ENCODE measurements around the gene MBD3L2. TPM values are rescaled to one million over a fixed set of nuclear protein-coding genes. Genes with fewer than 3 reads are reported as not detected.
"Not testable (repeated sequence)": the region's sequence is repeated elsewhere in the genome, so short reads cannot be mapped to it uniquely, and the experiment has no call there.

MBD3L2 gene
- not detected for polyA plus RNA-seq (2012; ENCODE audit: missing spikeins)

DNA sequence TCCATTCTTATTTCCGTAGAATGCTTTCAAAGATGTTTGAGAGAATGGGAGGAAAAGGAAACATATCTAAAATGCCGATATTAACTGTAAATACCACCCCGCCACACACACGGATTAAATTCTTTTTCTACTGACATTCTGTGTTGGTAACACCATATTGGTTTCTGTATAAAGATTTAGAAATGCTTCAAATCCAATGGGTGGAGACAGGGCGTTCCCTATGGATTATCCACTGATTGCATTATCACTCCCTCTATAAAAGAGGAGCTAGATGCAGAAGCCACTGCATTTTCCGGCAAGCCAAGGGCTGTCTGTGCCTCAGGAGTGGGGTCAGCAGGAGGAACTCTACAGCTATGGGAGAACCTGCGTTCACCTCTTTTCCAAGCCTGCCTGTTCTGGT lies at the start of gene MBD3L2:
MBD3L2 (plus strand) TSS at position 301 of the 400 bp plus-strand sequence; CDS start at position 354, 53 bp downstream.
- not testable (repeated sequence) for DNase-seq (ENCODE audit: insufficient read length); FAIRE-seq

DNA sequence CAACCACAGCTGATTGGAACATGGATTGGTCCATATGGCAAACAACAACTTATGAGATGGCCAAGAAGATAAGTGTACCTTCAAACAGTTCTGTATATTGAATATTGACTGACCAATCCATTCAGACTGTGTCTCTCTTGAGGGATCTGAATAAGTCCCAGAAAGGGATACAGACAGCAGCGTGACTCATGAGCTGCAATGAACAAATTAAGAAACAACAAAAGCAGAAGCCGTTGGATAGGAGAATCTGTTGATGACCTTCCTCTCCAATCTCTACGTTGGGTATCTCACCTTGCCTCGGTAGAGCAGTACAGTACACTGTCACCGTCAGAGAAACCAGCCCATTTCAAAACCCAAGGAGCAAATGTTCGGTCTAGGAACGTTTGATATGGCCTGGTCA lies 49.2 kb upstream of the MBD3L2 start:
- DNase-seq (ENCODE audit: insufficient read length) (no peak), FAIRE-seq (no peak)
- TF ChIP-seq TAF1 (IDR thresholded peaks at IDR 0.05; ENCODE audit: borderline replicate concordance, low read depth, low read length), result no peak
- no peak for TF ChIP-seq POLR2AphosphoS5 (IDR thresholded peaks at IDR 0.05; ENCODE audit: low read depth, low read length)
- TF ChIP-seq POLR2A (IDR thresholded peaks at IDR 0.05; ENCODE audit: low read depth, low read length), result no peak

DNA sequence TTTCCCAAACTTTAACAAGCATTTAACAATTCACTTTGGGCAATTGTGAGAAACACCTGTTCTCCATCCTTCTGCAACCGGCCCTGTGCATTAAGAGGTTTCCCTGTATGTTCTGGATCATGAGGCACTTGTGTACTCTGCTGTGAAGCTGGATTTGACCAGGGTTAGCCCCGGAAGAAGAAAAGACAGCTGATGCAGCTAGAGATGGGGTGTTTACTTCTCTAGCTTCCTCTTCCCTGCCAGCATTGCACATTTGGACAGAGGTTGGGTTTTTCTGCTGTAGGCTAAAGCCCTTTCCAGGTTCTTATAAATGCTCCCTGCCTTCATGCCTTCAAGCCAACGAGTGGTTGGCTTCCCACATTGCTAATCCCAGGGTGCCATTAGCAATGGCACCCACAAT lies 48.8 kb upstream of the MBD3L2 start:
- FAIRE-seq (no peak), DNase-seq (ENCODE audit: insufficient read length) (no peak)
- no peak for TF ChIP-seq POLR2AphosphoS5 (IDR thresholded peaks at IDR 0.05; ENCODE audit: low read depth, low read length)
- TF ChIP-seq POLR2A (IDR thresholded peaks at IDR 0.05; ENCODE audit: low read depth, low read length), result no peak
- TF ChIP-seq TAF1 (IDR thresholded peaks at IDR 0.05; ENCODE audit: borderline replicate concordance, low read depth, low read length), result no peak

DNA sequence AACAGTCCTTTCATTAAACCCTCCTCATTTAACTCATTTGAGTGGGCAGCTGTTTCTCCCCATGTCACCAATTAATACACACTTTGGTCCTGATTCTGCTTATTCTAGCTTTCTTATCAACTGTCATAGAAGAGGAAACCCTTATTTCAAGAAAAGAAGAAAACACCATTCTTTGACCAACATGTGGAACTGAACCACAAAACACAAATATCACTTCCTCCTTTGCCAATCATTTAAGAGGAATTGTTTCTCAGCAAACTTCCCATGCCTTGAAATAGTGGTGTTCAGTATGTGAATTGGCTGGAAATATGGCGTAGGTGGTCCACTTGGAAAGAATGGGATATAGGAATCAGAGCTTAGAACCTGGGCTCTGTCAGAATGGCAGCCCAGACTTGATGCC lies 48.3 kb upstream of the MBD3L2 start:
- DNase-seq (ENCODE audit: insufficient read length) (no peak), FAIRE-seq (no peak)
- no peak for TF ChIP-seq POLR2A (IDR thresholded peaks at IDR 0.05; ENCODE audit: low read depth, low read length)
- no peak for TF ChIP-seq TAF1 (IDR thresholded peaks at IDR 0.05; ENCODE audit: borderline replicate concordance, low read depth, low read length)
- no peak for TF ChIP-seq POLR2AphosphoS5 (IDR thresholded peaks at IDR 0.05; ENCODE audit: low read depth, low read length)

DNA sequence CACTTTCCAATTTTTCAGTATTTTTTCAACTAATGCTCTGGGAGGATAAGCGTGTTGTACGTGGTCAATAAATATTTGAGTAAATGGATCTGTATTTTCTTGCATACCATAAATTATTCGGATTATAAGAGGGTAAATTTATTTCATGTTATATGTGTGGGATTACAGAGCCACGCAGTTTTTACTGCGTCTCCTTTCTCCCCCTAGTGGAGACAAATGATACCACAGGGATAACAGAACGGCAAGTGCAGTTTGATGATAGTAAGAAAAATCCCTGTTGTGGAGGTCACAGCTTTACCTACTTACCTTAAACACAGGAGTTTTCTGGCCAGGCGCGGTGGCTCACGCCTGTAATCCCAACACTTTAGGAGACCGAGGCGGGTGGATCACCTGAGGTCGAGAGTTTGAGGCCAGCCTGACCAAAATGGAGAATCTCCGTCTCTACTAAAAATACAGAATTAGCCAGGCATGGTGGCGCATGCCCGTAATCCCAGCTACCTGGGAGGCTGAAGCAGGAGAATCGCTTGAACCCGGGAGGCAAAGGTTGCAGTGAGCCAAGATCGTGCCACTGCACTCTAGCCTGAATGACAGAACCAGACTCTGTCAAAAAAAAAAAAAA lies 44.7 kb upstream of the MBD3L2 start:
- DNase-seq (ENCODE audit: insufficient read length) (no peak), FAIRE-seq (no peak)
- TF ChIP-seq POLR2AphosphoS5 (IDR thresholded peaks at IDR 0.05; ENCODE audit: low read depth, low read length) (no peak), TAF1 (IDR thresholded peaks at IDR 0.05; ENCODE audit: borderline replicate concordance, low read depth, low read length) (no peak), POLR2A (IDR thresholded peaks at IDR 0.05; ENCODE audit: low read depth, low read length) (no peak)

DNA sequence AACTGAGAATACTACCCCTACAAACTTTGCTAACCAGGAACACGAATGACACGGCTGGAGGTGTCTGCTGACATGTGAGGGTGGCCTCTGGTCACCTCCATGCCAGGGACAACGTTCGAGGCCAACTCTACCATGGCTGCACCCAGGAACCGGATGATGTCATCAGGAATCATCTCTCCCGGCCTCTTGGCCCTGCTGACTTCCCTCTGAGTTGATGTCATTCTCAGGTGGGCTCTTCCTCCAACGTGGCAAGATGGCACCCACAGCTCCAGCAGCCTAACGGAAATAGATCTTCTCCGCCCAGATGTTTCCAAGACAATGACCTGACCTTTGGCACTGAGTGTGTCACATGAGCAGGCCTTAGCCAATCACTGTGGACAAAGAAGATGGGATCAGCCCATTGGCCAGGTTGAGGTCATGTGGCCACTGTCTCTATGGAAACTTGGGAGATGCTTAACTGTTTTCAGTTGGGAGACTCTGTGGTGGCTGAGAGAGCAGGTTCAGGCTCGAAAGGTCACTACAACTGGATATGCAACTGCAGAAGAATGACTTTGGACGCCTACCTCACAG lies 42.9 kb upstream of the MBD3L2 start:
- FAIRE-seq (no peak), DNase-seq (ENCODE audit: insufficient read length) (no peak)
- TF ChIP-seq POLR2A (IDR thresholded peaks at IDR 0.05; ENCODE audit: low read depth, low read length) (no peak), POLR2AphosphoS5 (IDR thresholded peaks at IDR 0.05; ENCODE audit: low read depth, low read length) (no peak), TAF1 (IDR thresholded peaks at IDR 0.05; ENCODE audit: borderline replicate concordance, low read depth, low read length) (no peak)

DNA sequence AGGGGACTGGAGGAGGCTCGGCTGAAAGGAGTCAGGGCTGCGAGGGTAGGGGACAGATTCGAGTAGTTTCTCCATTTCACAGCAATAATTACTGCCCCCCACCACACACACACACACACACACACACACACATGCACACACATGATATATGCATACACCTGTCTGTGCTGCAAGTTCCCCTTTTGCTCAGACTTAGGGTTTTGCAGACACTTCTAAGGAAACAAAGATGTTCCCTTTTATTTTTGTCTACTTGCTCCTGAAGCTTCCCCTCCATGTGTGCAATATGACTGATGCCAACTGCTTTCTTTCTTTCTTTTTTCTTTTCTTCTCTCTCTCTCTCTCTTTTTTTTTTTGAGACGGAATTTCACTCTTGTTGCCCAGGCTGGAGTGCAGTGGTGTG lies 41.3 kb upstream of the MBD3L2 start:
- no peak for FAIRE-seq
- TF ChIP-seq POLR2A (IDR thresholded peaks at IDR 0.05; ENCODE audit: low read depth, low read length) (no peak), POLR2AphosphoS5 (IDR thresholded peaks at IDR 0.05; ENCODE audit: low read depth, low read length) (no peak), TAF1 (IDR thresholded peaks at IDR 0.05; ENCODE audit: borderline replicate concordance, low read depth, low read length) (no peak)
- DNase-seq (ENCODE audit: insufficient read length), result no peak

DNA sequence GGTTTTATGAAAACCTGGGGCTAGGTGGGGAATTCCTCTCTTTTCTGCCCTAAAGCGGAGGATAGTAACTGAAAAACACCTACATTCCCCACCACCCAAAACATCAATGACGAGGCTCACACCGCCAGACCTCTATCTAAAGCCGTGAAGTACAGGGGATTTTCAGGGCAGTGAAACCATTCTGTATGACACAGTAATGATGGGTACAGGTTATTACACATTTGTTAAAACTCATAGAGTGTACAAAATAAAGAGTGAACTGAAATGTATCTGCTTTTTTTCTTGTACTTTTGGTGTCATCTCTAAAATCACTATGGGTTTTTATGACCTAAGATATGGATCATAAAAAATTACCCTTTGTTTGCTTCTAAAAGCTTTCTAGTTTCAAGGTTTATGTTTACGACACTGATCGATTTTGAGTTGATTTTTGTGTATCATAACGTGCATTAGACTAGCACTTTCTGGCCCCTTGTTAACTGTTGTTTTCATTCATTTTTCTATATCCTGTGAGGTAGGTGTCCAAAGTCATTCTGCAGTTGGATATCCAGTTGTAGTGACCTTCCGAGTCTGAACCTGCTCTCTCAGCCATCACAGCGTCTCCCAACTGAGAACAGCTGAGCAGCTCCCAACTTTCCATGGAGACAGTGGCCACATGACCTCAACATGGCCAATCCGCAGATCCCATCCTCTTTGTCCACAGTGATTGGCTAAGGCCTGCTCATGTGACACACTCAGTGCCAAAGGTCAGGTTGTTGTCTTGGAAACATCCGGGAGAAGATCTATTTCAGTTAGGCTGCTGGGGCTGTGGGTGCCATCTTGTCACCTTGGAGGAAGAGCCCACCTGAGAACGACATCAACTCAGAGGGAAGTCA lies 38.2 kb upstream of the MBD3L2 start:
- TF ChIP-seq POLR2A (IDR thresholded peaks at IDR 0.05; ENCODE audit: low read depth, low read length), result no peak
- TF ChIP-seq POLR2AphosphoS5 (IDR thresholded peaks at IDR 0.05; ENCODE audit: low read depth, low read length), result no peak
- TF ChIP-seq TAF1 (IDR thresholded peaks at IDR 0.05; ENCODE audit: borderline replicate concordance, low read depth, low read length), result no peak
- DNase-seq (ENCODE audit: insufficient read length) (no peak), FAIRE-seq (no peak)

DNA sequence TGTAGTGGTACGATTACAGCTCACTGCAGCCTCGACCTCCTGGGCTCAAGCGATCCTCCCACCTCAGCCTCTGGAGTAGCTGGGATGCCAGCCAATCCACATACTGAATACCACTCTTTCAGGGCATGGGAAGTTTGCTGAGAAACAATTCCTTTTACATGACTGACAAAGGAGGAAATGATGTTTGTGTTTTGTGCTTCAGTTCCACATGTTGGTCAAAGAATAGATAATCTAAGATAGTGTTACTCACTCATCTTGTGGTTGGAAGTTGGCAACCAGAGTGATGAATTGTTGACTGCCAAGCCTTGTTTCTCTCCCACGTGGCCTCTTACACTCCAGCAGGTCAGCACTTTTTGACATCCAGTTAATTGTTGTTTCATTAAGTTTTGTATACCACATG lies 35.4 kb upstream of the MBD3L2 start:
- DNase-seq (ENCODE audit: insufficient read length), result no peak
- no peak for FAIRE-seq
- no peak for TF ChIP-seq POLR2A (IDR thresholded peaks at IDR 0.05; ENCODE audit: low read depth, low read length)
- no peak for TF ChIP-seq POLR2AphosphoS5 (IDR thresholded peaks at IDR 0.05; ENCODE audit: low read depth, low read length)
- no peak for TF ChIP-seq TAF1 (IDR thresholded peaks at IDR 0.05; ENCODE audit: borderline replicate concordance, low read depth, low read length)

DNA sequence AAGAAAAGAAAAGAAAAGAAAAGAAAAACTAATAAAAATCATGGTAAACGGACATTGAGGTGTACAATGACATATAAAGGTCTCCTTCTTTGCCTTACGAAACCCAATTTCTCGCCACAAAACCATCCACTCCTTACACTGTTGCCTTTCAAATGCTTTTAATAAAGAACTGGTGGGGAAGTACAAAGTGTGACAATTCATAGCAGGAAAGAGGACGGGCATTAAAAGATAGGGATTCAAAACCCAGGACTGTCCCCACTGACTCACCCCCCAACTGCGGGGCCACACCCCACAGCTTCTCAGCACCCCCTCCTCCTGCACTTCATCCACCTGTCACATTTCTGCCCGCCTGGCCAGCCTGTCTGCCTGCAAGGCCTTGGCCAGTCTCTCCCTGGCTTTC lies 30.3 kb upstream of the MBD3L2 start:
- no peak for DNase-seq (ENCODE audit: insufficient read length)
- no peak for FAIRE-seq
- TF ChIP-seq POLR2A (IDR thresholded peaks at IDR 0.05; ENCODE audit: low read depth, low read length), result no peak
- no peak for TF ChIP-seq TAF1 (IDR thresholded peaks at IDR 0.05; ENCODE audit: borderline replicate concordance, low read depth, low read length)
- no peak for TF ChIP-seq POLR2AphosphoS5 (IDR thresholded peaks at IDR 0.05; ENCODE audit: low read depth, low read length)

DNA sequence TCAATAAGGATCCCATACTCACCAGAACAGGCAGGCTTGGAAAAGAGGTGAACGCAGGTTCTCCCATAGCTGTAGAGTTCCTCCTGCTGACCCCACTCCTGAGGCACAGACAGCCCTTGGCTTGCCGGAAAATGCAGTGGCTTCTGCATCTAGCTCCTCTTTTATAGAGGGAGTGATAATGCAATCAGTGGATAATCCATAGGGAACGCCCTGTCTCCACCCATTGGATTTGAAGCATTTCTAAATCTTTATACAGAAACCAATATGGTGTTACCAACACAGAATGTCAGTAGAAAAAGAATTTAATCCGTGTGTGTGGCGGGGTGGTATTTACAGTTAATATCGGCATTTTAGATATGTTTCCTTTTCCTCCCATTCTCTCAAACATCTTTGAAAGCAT lies 27.8 kb upstream of the MBD3L2 start, which contains the start of gene MBD3L2B:
MBD3L2B (minus strand) TSS at position 101 of the 400 bp plus-strand sequence; CDS start at position 67, 34 bp downstream.
- FAIRE-seq; DNase-seq (ENCODE audit: insufficient read length): not testable (repeated sequence)

DNA sequence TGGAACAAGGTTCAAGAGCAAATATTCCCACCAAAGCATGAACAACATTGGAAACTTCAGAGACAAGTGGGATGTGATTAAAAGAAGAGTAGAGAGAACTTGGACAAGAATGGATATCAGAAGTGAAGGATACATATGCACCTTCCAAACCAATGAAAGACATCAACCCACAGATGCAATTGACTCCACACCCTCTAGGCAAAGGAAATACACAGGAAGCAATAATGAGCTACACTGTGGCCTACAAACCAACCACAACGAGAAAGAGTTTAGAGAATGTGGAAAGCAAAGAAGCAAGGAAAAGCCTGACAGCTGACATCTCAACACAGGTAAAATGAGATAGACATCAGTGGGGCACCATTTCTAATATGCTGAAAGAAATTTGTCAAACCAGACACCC lies 20.3 kb upstream of the MBD3L2 start:
- not testable (repeated sequence) for FAIRE-seq; DNase-seq (ENCODE audit: insufficient read length)

DNA sequence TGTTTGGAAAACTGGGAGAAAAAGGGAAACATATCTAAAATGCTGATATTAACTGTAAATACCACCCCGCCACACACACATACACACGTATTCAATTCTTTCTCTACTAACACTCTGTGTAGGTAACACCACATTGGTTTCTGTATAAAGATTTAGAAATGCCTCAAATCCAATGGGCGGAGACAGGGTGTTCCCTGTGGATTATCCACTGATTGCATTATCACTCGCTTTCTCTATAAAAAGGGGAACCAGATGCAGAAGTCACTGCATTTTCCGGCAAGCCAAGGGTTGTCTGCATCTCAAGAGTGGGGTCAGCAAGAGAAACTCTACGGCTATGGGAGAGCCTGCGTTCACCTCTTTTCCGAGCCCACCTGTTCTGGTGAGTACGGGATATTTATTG lies 18.8 kb upstream of the MBD3L2 start, which contains the start of gene MBD3L5:
MBD3L5 (plus strand) TSS at position 301 of the 400 bp plus-strand sequence; CDS start at position 335, 34 bp downstream.
- DNase-seq (ENCODE audit: insufficient read length); FAIRE-seq: not testable (repeated sequence)

DNA sequence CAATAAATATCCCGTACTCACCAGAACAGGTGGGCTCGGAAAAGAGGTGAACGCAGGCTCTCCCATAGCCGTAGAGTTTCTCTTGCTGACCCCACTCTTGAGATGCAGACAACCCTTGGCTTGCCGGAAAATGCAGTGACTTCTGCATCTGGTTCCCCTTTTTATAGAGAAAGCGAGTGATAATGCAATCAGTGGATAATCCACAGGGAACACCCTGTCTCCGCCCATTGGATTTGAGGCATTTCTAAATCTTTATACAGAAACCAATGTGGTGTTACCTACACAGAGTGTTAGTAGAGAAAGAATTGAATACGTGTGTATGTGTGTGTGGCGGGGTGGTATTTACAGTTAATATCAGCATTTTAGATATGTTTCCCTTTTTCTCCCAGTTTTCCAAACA lies 9.0 kb upstream of the MBD3L2 start, which contains the start of gene MBD3L4:
MBD3L4 (minus strand) TSS at position 101 of the 400 bp plus-strand sequence; CDS start at position 66, 35 bp downstream.
- not testable (repeated sequence) for FAIRE-seq; DNase-seq (ENCODE audit: insufficient read length)

DNA sequence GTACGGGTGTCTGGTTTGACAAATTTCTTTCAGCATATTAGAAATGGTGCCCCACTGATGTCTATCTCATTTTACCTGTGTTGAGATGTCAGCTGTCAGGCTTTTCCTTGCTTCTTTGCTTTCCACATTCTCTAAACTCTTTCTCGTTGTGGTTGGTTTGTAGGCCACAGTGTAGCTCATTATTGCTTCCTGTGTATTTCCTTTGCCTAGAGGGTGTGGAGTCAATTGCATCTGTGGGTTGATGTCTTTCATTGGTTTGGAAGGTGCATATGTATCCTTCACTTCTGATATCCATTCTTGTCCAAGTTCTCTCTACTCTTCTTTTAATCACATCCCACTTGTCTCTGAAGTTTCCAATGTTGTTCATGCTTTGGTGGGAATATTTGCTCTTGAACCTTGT lies 7.6 kb upstream of the MBD3L2 start:
- FAIRE-seq; DNase-seq (ENCODE audit: insufficient read length): not testable (repeated sequence)

DNA sequence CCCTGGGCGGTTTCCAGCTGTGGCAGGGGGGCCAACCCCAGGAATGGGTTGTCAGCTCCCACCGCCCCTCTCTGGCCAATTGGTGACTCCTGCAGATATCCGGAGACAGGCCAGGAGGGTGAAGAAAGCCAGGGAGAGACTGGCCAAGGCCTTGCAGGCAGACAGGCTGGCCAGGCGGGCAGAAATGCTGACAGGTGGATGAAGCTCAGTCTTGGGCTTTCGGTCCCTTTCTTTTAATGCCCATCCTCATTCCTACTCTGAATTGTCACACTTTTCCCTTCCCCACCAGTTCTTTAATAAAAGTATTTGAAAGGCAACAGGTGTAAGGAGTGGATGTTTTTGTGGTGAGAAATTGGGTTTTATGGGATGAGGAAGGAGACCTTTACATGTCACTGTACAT lies 2.3 kb downstream of the MBD3L2 start:
- not testable (repeated sequence) for DNase-seq (ENCODE audit: insufficient read length); FAIRE-seq

DNA sequence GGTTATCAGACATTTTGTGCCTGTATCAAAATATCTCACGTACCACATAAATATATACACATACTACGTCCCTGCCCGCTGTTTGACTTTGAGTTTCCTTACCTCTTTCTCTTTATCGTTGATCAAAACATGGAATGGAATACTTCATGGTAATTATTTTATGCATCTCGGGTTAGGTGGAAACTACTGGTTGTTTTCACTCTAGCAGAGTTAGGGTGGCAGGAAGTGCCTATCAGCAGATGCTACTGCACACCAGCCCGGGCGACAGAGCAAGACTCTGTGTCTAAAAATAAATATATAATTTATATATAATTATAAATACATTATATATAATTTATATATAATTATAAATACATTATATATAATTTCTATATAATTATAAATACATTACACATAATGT lies 3.8 kb downstream of the MBD3L2 start:
- FAIRE-seq; DNase-seq (ENCODE audit: insufficient read length): not testable (repeated sequence)
